HG03442 (cell line): ENCODE measurements around the gene ATP1A1.

Source experiments
- ATAC-seq: cut with Tn5 transposase; IDR thresholded peaks from one replicate; pipeline ENCODE4 v1.9.1; 2021; ENCODE audit warnings: mild to moderate bottlenecking, moderate library complexity; ENCODE audit not compliant: unreplicated experiment

Gene ATP1A1

DNA sequence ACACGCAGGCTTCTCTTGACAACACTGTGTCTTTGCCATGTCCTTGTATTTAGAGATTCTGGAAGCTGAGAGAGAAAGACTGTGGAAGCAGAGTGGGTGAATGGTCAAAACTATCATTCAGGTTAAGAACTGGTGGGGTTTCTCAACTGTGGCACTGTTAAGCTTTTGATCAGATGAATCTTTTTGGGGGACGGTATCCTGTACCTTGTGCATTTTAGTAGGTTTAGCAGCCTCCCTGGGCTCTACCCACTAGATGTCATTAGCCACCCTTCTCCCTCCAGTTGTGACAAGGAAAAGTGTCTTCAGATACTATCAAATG, 39.4 kb downstream of the ATP1A1 start:
- no peak for ATAC-seq

GRCh38 chr1:116412898-116413297, 39.9 kb downstream of the ATP1A1 start:
- no peak for ATAC-seq

DNA sequence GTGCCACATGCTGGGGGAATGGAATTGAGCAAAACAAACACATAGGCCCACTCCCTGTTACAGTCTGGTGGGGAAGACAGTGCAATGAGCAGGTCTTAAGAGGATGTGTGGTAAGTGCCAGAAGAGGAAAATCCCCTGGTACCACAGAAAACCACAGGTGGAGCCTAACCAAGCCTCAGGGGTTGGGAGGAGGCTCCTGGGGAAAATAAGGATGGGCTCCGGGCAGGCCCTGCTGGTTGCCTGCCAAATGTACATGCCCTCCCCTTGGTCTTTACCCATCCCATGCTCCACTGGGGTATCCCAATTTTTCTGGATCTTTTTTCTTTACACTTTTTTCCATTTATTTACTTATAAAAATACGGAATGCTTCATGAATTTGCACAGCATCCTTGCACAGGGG, 40.4 kb downstream of the ATP1A1 start:
- ATAC-seq, result no peak

GRCh38 chr1:116414364-116414763, 41.3 kb downstream of the ATP1A1 start:
- ATAC-seq, result no peak

DNA sequence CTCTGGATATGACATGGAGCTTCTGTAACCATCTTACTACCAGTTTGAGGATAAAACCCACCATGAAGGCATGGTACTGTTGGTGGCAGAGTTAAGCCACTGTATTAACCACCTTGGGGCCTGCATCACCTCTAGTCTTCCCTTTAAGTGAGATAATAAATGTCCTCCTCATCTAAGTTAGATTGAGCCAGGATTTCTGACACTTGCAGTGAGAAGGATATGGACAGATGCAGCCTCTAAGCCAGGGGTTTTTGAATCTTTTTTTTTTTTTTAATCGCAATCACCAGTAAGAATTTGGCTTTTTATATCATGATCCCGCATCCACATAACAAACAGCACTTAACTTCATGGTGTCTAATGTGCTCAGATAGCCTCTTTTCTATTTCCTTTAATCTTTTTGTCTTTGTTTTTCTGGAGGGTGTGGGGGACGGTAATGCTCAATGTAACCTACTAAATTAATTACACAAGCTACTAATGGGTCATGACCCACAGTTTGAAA, 42.2 kb downstream of the ATP1A1 start:
- ATAC-seq, result no peak

GRCh38 chr1:116415699-116416533, 42.9 kb downstream of the ATP1A1 start:
- ATAC-seq, result no peak

GRCh38 chr1:116416854-116417513, 43.9 kb downstream of the ATP1A1 start:
- ATAC-seq, result no peak

GRCh38 chr1:116417678-116418077, 44.6 kb downstream of the ATP1A1 start:
- no peak for ATAC-seq

GRCh38 chr1:116418091-116418830, 45.2 kb downstream of the ATP1A1 start:
- ATAC-seq, result peak; percentile 78

DNA sequence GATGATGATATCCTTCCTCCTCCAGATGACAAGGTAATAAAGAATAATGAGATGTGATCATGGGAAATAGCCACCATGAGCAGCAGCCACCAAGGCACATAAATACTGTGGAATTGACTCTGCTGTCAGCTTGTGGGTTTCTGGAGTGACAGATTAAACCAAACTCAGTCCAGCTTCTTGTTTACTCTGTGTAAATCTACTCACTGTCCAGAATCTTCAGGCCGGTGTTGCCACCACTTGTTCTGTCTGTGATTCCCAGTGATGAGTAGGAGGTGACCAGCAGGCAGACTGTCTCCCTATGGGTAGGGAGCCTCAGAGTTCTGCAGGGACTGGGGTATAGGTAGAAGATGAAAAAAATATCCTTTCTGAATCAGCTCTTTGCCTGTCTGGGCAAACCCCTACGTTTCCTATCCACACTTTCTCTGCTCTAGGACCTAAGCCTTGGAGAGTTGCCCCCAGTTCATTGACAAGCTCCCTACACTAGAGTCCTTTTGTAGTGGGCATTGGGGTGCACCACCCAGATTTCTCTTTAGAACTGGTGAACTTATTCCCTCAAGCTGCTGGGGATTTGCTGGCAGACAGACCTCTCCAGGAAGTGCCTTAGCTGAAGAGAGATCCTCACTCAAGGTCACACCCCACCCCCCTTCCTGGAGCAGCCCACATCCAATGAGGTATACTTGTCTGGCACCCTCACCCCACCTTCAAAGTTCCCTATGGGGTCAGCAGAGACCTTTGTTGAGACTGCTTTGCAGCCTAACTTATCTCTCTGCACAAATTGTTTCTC, 47.6 kb downstream of the ATP1A1 start:
- no peak for ATAC-seq

DNA sequence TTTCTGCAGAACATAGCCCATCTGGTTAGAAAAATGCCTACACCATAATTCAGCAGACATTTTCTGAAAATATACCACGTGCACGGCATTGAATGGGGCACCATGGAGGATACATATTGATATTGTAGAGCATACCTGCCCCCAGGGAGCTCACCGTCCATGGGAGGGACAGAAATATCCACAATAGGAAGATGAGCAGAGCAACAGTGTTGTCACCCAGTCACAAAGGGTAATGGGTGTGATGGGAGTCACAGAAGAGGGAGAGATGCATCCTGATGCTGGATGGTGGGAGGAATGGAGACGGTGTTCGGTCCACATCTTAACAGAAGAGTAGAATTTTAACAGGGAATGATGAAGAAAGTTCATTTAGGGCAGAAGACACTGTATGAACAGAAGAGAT, 51.4 kb downstream of the ATP1A1 start:
- ATAC-seq, result no peak

DNA sequence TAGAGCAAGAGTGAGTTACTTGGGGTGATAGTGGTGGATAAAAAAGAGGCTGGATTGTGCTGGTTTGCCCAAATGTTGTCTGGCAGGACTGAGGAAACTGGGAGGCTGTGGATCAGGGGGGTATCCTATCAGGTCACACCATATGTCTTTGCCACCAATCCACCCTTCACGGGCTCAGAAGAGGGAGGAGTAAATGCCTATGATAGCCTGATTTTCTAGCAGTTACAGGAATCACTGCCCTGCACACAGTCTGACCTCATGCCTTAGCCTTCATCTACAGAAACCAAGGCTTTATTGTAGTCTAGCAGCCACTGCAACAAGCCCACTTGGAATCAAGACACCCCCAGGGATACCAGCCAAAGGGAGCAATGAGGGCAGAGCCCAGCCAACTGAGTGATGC, 51.8 kb downstream of the ATP1A1 start:
- ATAC-seq, result no peak

- no peak for ATAC-seq
Measured at GRCh38 chr1:116425987-116426386, 52.9 kb downstream of the ATP1A1 start.

DNA sequence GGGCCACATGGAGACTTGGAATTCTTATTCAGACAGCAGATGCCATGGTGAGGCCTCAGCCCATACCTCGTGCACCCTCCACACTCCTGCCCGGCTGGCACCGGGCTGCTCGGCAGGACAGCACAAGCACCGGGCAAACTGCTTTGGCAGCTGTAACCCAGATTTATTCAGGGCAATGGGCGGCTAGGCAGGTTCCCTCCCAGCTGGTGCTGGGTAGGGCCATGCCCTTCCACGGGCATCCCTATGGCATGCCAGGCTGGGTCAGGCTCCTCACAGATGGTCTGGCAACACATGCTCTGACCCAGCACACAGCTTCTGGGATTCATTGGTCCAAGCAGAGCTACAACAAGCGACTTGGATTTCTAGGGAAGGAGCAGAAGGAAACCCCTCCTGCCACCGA, 53.4 kb downstream of the ATP1A1 start:
- ATAC-seq, result no peak

DNA sequence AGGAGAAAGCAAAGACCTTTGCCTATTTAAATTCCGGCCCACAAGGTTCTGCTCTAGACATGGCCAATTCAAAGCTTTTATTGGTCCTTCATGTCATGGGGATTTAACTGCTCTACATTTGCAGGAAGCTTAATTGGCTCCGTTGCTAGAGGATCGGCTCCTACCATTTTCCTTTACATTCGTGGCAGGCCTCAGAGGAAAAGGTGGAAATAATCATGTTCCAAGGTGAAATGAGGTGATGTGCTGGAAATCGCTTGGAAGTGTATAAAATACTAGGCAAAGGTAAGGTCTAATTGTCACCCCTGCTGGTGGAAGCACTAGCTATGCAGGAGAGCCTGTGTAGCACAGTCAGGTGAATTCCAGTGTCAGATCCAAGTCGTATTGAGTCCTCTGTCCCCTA, 55.5 kb downstream of the ATP1A1 start:
- ATAC-seq, result no peak

DNA sequence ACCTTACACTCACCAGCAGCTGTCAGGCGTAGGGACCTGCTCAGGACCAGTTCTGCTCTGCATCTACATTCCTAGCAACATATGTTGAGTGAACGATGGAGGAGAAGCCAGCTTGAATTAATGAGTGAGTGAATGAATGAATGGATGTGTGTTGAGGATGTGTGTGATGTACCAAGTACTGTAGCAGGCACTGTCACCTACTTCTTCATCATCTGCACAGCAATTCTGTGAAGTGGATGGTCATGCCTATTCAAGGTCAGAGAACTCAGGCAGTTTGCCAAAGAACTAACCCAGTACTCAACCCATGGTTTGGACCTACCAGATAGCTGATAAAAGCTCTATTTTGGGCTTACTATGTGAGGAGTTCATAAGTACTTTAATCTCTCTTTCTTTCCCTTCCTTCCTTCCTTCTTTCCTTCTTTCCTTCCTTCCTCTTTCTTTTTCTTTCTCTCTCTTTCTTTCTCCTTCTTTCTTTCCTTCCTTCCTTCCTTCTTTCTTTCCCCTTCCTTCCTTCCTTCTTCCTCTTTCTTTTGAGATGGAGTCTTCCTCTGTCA, 56.9 kb downstream of the ATP1A1 start:
- ATAC-seq, result no peak

DNA sequence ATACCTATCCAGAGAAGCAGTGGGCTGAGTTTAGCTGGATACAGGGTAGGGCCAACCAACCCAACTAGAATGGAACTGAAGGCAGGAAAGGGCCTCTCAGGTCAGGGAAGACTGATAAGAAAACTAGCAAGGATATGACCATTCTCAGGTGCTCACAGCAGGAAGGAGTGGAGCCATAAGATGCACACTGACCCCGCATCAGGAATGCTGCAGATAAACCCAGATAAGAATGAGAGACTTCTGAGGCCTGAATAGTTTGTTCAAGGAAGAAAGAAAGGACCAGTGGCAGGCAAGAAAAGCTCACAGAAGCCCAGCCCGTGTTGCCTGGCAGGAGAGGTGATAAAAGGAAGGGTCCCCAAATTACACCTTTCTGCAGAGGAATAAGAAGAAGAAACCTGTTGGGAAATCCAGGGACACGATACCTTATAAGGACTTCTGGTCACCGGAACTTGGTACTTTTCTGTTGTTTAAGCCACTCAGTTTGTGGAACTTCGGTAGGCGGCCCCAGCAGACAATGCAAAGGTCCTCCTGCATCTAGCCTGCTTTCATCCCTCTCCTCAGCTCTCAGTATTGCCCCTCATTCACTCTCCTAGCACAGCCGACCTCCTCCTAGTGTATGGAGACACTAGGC, 58.9 kb downstream of the ATP1A1 start:
- ATAC-seq, result no peak

GRCh38 chr1:116432655-116433265, 59.7 kb downstream of the ATP1A1 start:
- ATAC-seq, result no peak

- no peak for ATAC-seq
Measured at GRCh38 chr1:116433275-116434257, 60.5 kb downstream of the ATP1A1 start.
